ENCODE measurements around the gene TRERF1.
A peak's percentile ranks its signal among the peaks of the same experiment; 100 is the strongest.
"Not testable (repeated sequence)": the region's sequence is repeated elsewhere in the genome, so short reads cannot be mapped to it uniquely, and the experiment has no call there.

The TRERF1 gene

GRCh38 chr6:42451333-42452170, at the start of gene TRERF1:
Gene TRERF1, minus strand, starts transcription at chr6:42451926. Its CDS starts 182,336 bp downstream, at chr6:42269590.
- DNase-seq = peak; percentile 84

GRCh38 chr6:42498473-42499128, 46.9 kb upstream of the TRERF1 start:
- no peak for DNase-seq

GRCh38 chr6:42493914-42494539, 42.3 kb upstream of the TRERF1 start:
- DNase-seq = peak; percentile 9

GRCh38 chr6:42488129-42488528, 36.4 kb upstream of the TRERF1 start:
- no peak for DNase-seq

GRCh38 chr6:42484261-42484660, 32.5 kb upstream of the TRERF1 start:
- no peak for DNase-seq

GRCh38 chr6:42482174-42482573, 30.4 kb upstream of the TRERF1 start:
- DNase-seq = peak; percentile 7

- no peak for DNase-seq
Measured at GRCh38 chr6:42471714-42472113, 20.0 kb upstream of the TRERF1 start.

GRCh38 chr6:42471142-42471541, 19.4 kb upstream of the TRERF1 start:
- DNase-seq = no peak

GRCh38 chr6:42468273-42468672, 16.5 kb upstream of the TRERF1 start:
- no peak for DNase-seq

GRCh38 chr6:42467651-42468050, 15.9 kb upstream of the TRERF1 start:
- no peak for DNase-seq

GRCh38 chr6:42466470-42466869, 14.7 kb upstream of the TRERF1 start:
- not testable (repeated sequence) for DNase-seq

- no peak for DNase-seq
Measured at GRCh38 chr6:42462474-42462972, 10.8 kb upstream of the TRERF1 start.

GRCh38 chr6:42460883-42461282, 9.2 kb upstream of the TRERF1 start:
- DNase-seq = no peak

GRCh38 chr6:42459888-42460287, 8.2 kb upstream of the TRERF1 start:
- no peak for DNase-seq

GRCh38 chr6:42454428-42454791, 2.7 kb upstream of the TRERF1 start:
- no peak for DNase-seq

GRCh38 chr6:42453654-42454427, 2.1 kb upstream of the TRERF1 start:
- DNase-seq = peak; percentile 83

- peak; percentile 94 for DNase-seq
Measured at GRCh38 chr6:42453031-42453653, 1.4 kb upstream of the TRERF1 start.

- no peak for DNase-seq
Measured at GRCh38 chr6:42452171-42453030, 675 bp upstream of the TRERF1 start.

GRCh38 chr6:42450477-42451332, 1.0 kb downstream of the TRERF1 start:
- peak; percentile 61 for DNase-seq

GRCh38 chr6:42449917-42450476, 1.7 kb downstream of the TRERF1 start:
- DNase-seq = no peak

All from retina (tissue), 1 donor.